CD14-positive monocyte (primary cell): Measurements from ENCODE around the gene CNNM2. TPM values are rescaled to one million over a fixed set of nuclear protein-coding genes. Genes with fewer than 3 reads are reported as not detected.

Source experiments
- DNase-seq, 3 donors: peaks; one replicate each; pipeline ENCODE4 v3.0.0-alpha.2; 2011 to 2022
- H2AFZ ChIP-seq: 2 replicates; pipeline ENCODE4 v1.6.0; 2012; ENCODE audit warnings: mild to moderate bottlenecking, low read depth, low read length, inconsistent platforms; ENCODE audit not compliant: insufficient read depth, poor library complexity, severe bottlenecking
- H3K27ac ChIP-seq, 2 donors: 1 replicate in 1 of 2; 2 replicates in 1 of 2; pipeline ENCODE4 v1.5.1; 2012 to 2013; ENCODE audit warnings: low read length in 2 of 2, control low read depth in 1 of 2, inconsistent platforms in 1 of 2, low read depth in 1 of 2, mild to moderate bottlenecking in 1 of 2
- H3K27me3 ChIP-seq, 2 donors: one replicate each; pipeline versions ENCODE4 v1.6.0 to v1.6.1; 2011 to 2013; ENCODE audit warnings: low read length in 2 of 2; ENCODE audit not compliant: control insufficient read depth in 2 of 2, insufficient read depth in 2 of 2
- H3K36me3 ChIP-seq, 2 donors: replicated peaks in 1 of 2; 1 replicate in 1 of 2; 2 replicates in 1 of 2; pipeline versions ENCODE4 v1.5.1 to v1.6.1; 2012 to 2013; ENCODE audit warnings: low read length in 2 of 2, control low read depth in 1 of 2, inconsistent platforms in 1 of 2, mild to moderate bottlenecking in 1 of 2; ENCODE audit not compliant: insufficient read depth in 2 of 2, control insufficient read depth in 1 of 2
- H3K4me1 ChIP-seq, 2 donors: 1 replicate in 1 of 2; 2 replicates in 1 of 2; pipeline versions ENCODE4 v1.5.1 to v1.6.1; 2012 to 2013; ENCODE audit warnings: low read length in 2 of 2, control low read depth in 1 of 2, inconsistent platforms in 1 of 2, mild to moderate bottlenecking in 1 of 2, moderate library complexity in 1 of 2; ENCODE audit not compliant: insufficient read depth in 2 of 2, control insufficient read depth in 1 of 2
- H3K4me2 ChIP-seq: replicated peaks from 2 replicates; pipeline ENCODE3; 2012; ENCODE audit warnings: low read length, moderate library complexity, mild to moderate bottlenecking; ENCODE audit not compliant: poor library complexity, severe bottlenecking; ENCODE audit errors: extremely low read depth
- H3K4me3 ChIP-seq, 3 experiments: fragments of 200-600 bp in 1 of 3; sonication (generic) in 1 of 3; replicated peaks in 1 of 3; 1 replicate in 2 of 3; 2 replicates in 1 of 3; pipeline ENCODE4 v1.5.1; 2011 to 2013; ENCODE audit warnings: low read length in 3 of 3, mild to moderate bottlenecking in 3 of 3, control low read depth in 2 of 3, low read depth in 2 of 3, inconsistent platforms in 1 of 3, moderate library complexity in 1 of 3
- H3K79me2 ChIP-seq: 2 replicates; pipeline ENCODE4 v1.6.0; 2012; ENCODE audit warnings: mild to moderate bottlenecking, control low read depth, inconsistent platforms, low read length, moderate library complexity; ENCODE audit not compliant: insufficient read depth
- H3K9ac ChIP-seq: 2 replicates; pipeline ENCODE4 v1.6.0; 2017; ENCODE audit warnings: low read length, mild to moderate bottlenecking; ENCODE audit not compliant: insufficient read depth, poor library complexity, severe bottlenecking
- H3K9me3 ChIP-seq, 2 donors: replicated peaks in 1 of 2; 1 replicate in 1 of 2; 2 replicates in 1 of 2; pipeline versions ENCODE4 v1.5.1 to v1.6.1; 2012 to 2013; ENCODE audit warnings: low read length in 2 of 2, control low read depth in 1 of 2; ENCODE audit not compliant: control insufficient read depth in 1 of 2, insufficient read depth in 1 of 2
- H4K20me1 ChIP-seq: 2 replicates; pipeline ENCODE4 v1.6.0; 2012; ENCODE audit warnings: mild to moderate bottlenecking, low read length, control low read depth, moderate library complexity; ENCODE audit not compliant: insufficient read depth
- H3K27ac Mint-ChIP-seq, 7 donors: one replicate each; pipeline ENCODE4 v1.8.0; 2020; ENCODE audit warnings: mild to moderate bottlenecking in 7 of 7, mixed read lengths in 7 of 7, moderate library complexity in 6 of 7, inconsistent platforms in 2 of 7
- H3K27me3 Mint-ChIP-seq, 3 donors: one replicate each; pipeline ENCODE4 v1.8.0; 2021 to 2022; ENCODE audit warnings: low read depth in 3 of 3, mild to moderate bottlenecking in 3 of 3, mixed read lengths in 3 of 3, moderate library complexity in 3 of 3, inconsistent platforms in 1 of 3
- H3K36me3 Mint-ChIP-seq, 2 donors: one replicate each; pipeline ENCODE4 v1.8.0; 2020; ENCODE audit warnings: mixed read lengths in 2 of 2, inconsistent platforms in 1 of 2, mild to moderate bottlenecking in 1 of 2
- H3K4me1 Mint-ChIP-seq: one replicate; pipeline ENCODE4 v1.8.0; 2020; ENCODE audit warnings: mild to moderate bottlenecking, mixed read lengths
- H3K4me3 Mint-ChIP-seq, 2 donors: one replicate each; pipeline ENCODE4 v1.8.0; 2020; ENCODE audit warnings: mild to moderate bottlenecking in 2 of 2, mixed read lengths in 2 of 2, moderate library complexity in 1 of 2
- H3K9me3 Mint-ChIP-seq, 7 donors: one replicate each; pipeline ENCODE4 v1.8.0; 2020 to 2022; ENCODE audit warnings: mixed read lengths in 7 of 7, mild to moderate bottlenecking in 6 of 7, moderate library complexity in 6 of 7, inconsistent platforms in 2 of 7
- CTCF ChIP-seq: fragments of 200-600 bp; IDR thresholded peaks from one replicate; pipeline ENCODE4 v1.8.0; 2022; ENCODE audit warnings: antibody characterized with exemption, mild to moderate bottlenecking
- WGBS: methylation state at CpG from one replicate; pipeline ENCODE4 v1.1.5; 2013; ENCODE audit warnings: missing lambda C conversion rate; ENCODE audit not compliant: insufficient coverage; 5-methylcytosine and 5-hydroxymethylcytosine counted together
- intact Hi-C, 2 donors: fragments of 100-400 bp; cut with micrococcal nuclease; formaldehyde crosslinking; loops; one replicate each; pipeline versions ENCODE4 v1.15.0 to v1.15.1; 2023
- polyA plus RNA-seq, 3 donors: library from polyadenylated mRNA; depleted of rRNA in 1 of 3; unstranded in 2 of 3; stranded (reverse) in 1 of 3; fragments of 300-500 nt in 2 of 3; fragments of >200 nt in 1 of 3; fragmentation: Illumina TruSeq in 2 of 3; gene quantifications; 1 replicate in 2 of 3; 2 replicates in 1 of 3; pipeline ENCODE4 v1.2.3, GENCODE V29; 2012 to 2021

The CNNM2 gene
- polyA plus RNA-seq, 3 donors = 1.6 to 3.8 (median 2.2) TPM

- H3K4me2 ChIP-seq = no peak overlapping the region
- H4K20me1 ChIP-seq = peaks cover 92% of the 10 kb centered on the region
- no peaks in the 10 kb centered on the region for H3K4me1 ChIP-seq
- Mint-ChIP-seq H3K4me3 (no peak overlapping the region), H3K9me3 (no peaks in the 10 kb centered on the region), H3K36me3 (peaks cover 62 to 83% of the 10 kb centered on the region in 2 donors), H3K27ac (peak overlapping the region in 1 of 7 donors; percentile 57), H3K4me1 (no peaks in the 10 kb centered on the region), H3K27me3 (peaks cover 0 to under 1% (median 0%) of the 10 kb centered on the region in 3 donors)
- DNase-seq = no peak
- peaks cover 81 to 99% of the 10 kb centered on the region in 2 donors for H3K36me3 ChIP-seq
- no peaks in the 10 kb centered on the region for H3K27me3 ChIP-seq
- no CpG with 5 or more reads among the region's 2 CpGs for WGBS
- no peaks in the 10 kb centered on the region for H3K9me3 ChIP-seq
- intact Hi-C loops = no loop called here
- no peak overlapping the region for H2AFZ ChIP-seq
- no peak for TF ChIP-seq CTCF
- H3K9ac ChIP-seq = no peak overlapping the region
- no peak overlapping the region for H3K27ac ChIP-seq
- H3K79me2 ChIP-seq = peaks cover 48% of the 10 kb centered on the region
- no peak overlapping the region for H3K4me3 ChIP-seq
These were observed 185.9 kb downstream of the CNNM2 start for GRCh38 chr10:103103989-103104388.

GRCh38 chr10:103104721-103105120 lies 186.6 kb downstream of the CNNM2 start:
- Mint-ChIP-seq H3K27ac (no peak overlapping the region), H3K4me1 (peaks cover 3% of the 10 kb centered on the region), H3K27me3 (no peaks in the 10 kb centered on the region), H3K36me3 (peaks cover 62 to 82% of the 10 kb centered on the region in 2 donors), H3K9me3 (no peaks in the 10 kb centered on the region), H3K4me3 (no peak overlapping the region)
- no peak overlapping the region for H2AFZ ChIP-seq
- H3K4me1 ChIP-seq = peaks cover 0 to under 1% of the 10 kb centered on the region in 2 donors
- H3K4me3 ChIP-seq = no peak overlapping the region
- no CpG with 5 or more reads among the region's 2 CpGs for WGBS
- intact Hi-C loops = no loop called here
- peaks cover 77 to 97% of the 10 kb centered on the region in 2 donors for H3K36me3 ChIP-seq
- H3K27ac ChIP-seq = peak overlapping the region in 1 of 2 donors; percentile 7
- no peaks in the 10 kb centered on the region for H3K9me3 ChIP-seq
- TF ChIP-seq CTCF = no peak
- no peak for DNase-seq
- peaks cover 95% of the 10 kb centered on the region for H4K20me1 ChIP-seq
- no peaks in the 10 kb centered on the region for H3K27me3 ChIP-seq
- peaks cover 56% of the 10 kb centered on the region for H3K79me2 ChIP-seq
- H3K4me2 ChIP-seq = no peak overlapping the region
- no peak overlapping the region for H3K9ac ChIP-seq
